ENCODE results near the gene GFOD2.
A peak's percentile ranks its signal among the peaks of the same experiment; 100 is the strongest.

GFOD2 gene

GRCh38 chr16:67658849-67659674 is 60.1 kb downstream of the GFOD2 start:
- Histone ChIP-seq H3K79me2 (ENCODE audit: insufficient read depth, low read depth) (no peaks in the 10 kb centered on the region), H3K9ac (peak overlapping the region; percentile 39; the same call in 1 of the 2 replicates), H3K36me3 (ENCODE audit: insufficient read depth) (no peaks in the 10 kb centered on the region), H2AFZ (ENCODE audit: low read depth) (0 out of 2 replicates have a peak overlapping the region, but pooled peaks have one; percentile 85), H3K27me3 (ENCODE audit: insufficient read depth, low read depth) (no peaks in the 10 kb centered on the region), H3K4me3 (IDR thresholded peaks at IDR 0.05; ENCODE audit: insufficient read depth, low read depth, low read length) (no peak overlapping the region), H4K20me1 (ENCODE audit: insufficient read depth) (no peaks in the 10 kb centered on the region), H3K4me2 (peak overlapping the region; percentile 93), H3K4me1 (ENCODE audit: low read depth, poor library complexity, severe bottlenecking) (peaks cover 7% of the 10 kb centered on the region), H3K27ac (no peak overlapping the region)
- TF ChIP-seq, protein P1, sequence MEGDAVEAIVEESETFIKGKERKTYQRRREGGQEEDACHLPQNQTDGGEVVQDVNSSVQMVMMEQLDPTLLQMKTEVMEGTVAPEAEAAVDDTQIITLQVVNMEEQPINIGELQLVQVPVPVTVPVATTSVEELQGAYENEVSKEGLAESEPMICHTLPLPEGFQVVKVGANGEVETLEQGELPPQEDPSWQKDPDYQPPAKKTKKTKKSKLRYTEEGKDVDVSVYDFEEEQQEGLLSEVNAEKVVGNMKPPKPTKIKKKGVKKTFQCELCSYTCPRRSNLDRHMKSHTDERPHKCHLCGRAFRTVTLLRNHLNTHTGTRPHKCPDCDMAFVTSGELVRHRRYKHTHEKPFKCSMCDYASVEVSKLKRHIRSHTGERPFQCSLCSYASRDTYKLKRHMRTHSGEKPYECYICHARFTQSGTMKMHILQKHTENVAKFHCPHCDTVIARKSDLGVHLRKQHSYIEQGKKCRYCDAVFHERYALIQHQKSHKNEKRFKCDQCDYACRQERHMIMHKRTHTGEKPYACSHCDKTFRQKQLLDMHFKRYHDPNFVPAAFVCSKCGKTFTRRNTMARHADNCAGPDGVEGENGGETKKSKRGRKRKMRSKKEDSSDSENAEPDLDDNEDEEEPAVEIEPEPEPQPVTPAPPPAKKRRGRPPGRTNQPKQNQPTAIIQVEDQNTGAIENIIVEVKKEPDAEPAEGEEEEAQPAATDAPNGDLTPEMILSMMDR (conservative IDR thresholded peaks at IDR 0.05; ENCODE audit: low read depth, low read length): no peak

DNA sequence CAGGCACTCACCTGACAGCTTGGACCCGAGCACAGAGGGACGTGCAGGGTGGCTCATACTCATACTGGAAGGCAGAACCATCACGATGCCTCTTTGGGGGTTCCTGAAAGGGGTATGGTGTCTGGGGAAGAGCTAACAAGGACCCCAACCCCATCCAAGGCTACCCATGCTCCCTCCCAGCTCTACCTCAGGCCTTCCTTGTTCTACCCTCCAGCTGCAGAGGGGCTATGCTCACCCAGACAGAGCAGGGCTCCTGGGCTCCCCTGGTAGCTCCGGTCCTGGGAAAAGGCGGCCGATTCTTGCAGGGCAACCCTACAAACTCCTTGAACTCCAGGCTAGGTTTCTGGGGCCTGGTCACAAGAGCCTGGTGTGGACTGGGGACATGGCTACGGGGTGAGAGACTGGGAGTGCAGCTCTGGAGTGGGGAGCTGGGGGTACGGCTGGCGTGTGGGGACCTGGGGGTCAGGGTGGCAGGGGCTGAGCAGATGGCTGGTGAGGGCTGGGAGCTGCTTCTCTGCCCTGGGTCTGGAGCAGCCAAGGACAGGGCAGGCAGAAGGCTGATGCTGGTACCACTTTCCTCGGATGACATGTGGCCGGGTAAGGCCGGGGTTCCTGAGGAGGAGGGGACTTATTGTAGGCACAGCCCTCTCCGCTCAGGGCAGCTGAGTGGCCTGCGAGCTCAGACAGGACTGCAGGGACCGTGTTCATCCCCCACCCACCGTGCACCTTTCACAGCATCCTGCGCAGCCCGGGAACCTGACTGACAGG is 61.2 kb downstream of the GFOD2 start:
- Histone ChIP-seq H3K36me3 (ENCODE audit: insufficient read depth) (no peaks in the 10 kb centered on the region), H3K9ac (no peak overlapping the region), H3K27ac (no peak overlapping the region), H3K79me2 (ENCODE audit: insufficient read depth, low read depth) (no peaks in the 10 kb centered on the region), H3K4me1 (ENCODE audit: low read depth, poor library complexity, severe bottlenecking) (peaks cover 7% of the 10 kb centered on the region), H3K27me3 (ENCODE audit: insufficient read depth, low read depth) (no peaks in the 10 kb centered on the region), H4K20me1 (ENCODE audit: insufficient read depth) (no peaks in the 10 kb centered on the region), H2AFZ (ENCODE audit: low read depth) (no peak overlapping the region), H3K4me2 (no peak overlapping the region), H3K4me3 (IDR thresholded peaks at IDR 0.05; ENCODE audit: insufficient read depth, low read depth, low read length) (no peak overlapping the region)
- TF ChIP-seq, protein P1 (conservative IDR thresholded peaks at IDR 0.05; ENCODE audit: low read depth, low read length): no peak

DNA sequence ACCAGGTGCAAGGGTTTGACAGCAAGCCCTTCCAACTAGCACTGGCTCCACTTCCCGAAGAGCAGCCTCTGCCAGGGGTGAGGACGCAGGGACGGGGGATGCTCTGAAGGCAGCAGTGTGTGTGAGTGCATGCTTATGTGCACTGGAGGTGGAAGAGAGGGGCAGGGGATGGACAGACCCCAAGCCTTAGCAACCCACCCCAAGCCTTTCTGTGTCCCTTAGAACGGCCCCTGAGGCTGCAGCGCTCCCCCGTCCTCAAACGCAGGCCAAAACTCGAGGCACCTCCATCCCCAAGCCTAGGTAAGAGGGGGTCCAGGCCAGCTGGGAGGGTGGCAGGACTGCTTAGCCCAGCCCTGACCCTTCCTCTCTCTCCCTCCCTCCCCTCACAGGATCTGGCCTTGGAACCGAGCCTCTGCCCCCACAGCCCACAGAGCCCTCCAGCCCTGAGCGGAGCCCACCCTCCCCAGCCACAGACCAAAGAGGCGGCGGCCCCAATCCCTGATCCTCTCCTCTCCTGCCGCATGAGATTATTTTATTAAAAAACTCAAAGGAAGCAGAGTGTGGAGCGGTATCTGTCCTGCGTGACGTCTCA is 62.0 kb downstream of the GFOD2 start:
- H3K4me3 ChIP-seq (IDR thresholded peaks at IDR 0.05; ENCODE audit: insufficient read depth, low read depth, low read length): no peak overlapping the region
- H4K20me1 ChIP-seq (ENCODE audit: insufficient read depth): no peaks in the 10 kb centered on the region
- no peaks in the 10 kb centered on the region for H3K36me3 ChIP-seq (ENCODE audit: insufficient read depth)
- H3K27me3 ChIP-seq (ENCODE audit: insufficient read depth, low read depth): no peaks in the 10 kb centered on the region
- no peaks in the 10 kb centered on the region for H3K79me2 ChIP-seq (ENCODE audit: insufficient read depth, low read depth)
- H3K9ac ChIP-seq: no peak overlapping the region
- H2AFZ ChIP-seq (ENCODE audit: low read depth): no peak overlapping the region
- H3K4me1 ChIP-seq (ENCODE audit: low read depth, poor library complexity, severe bottlenecking): peaks cover 7% of the 10 kb centered on the region
- H3K27ac ChIP-seq: no peak overlapping the region
- no peak overlapping the region for H3K4me2 ChIP-seq
- TF ChIP-seq, protein P1 (conservative IDR thresholded peaks at IDR 0.05; ENCODE audit: low read depth, low read length): no peak

DNA sequence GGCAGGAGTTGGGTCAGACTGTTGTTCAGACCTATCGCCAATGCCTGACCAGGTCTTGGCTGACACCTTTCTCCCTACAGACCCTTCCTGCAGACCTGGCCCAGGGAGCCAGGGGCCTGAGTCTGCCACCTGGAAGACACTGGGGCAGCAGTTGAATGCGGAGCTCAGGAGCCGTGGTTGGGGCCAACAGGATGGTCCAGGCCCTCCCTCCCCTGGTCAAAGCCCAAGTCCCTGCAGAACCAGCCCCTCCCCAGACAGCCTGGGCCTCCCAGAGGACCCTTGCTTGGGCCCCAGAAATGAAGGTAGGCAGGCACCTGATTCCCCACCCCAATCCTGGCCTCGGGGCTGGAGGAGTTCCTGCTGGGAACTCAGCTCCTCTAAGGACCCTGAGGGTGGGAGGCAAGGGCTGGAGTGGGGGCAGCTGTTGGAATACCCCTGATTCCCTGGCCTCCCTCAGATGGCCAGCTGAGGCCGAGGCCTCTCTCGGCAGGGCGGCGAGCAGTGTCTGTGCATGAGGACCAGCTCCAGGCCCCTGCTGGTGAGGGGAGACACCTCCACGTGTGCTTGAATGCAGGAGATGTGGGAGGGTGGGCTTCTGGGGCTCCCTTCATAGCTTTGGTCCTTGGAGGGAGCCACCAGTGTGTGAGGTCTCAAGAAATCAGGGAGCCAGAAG is 62.6 kb downstream of the GFOD2 start:
- Histone ChIP-seq H4K20me1 (ENCODE audit: insufficient read depth) (no peaks in the 10 kb centered on the region), H3K79me2 (ENCODE audit: insufficient read depth, low read depth) (no peaks in the 10 kb centered on the region), H3K36me3 (ENCODE audit: insufficient read depth) (no peaks in the 10 kb centered on the region), H3K4me2 (no peak overlapping the region), H3K27ac (no peak overlapping the region), H3K9ac (no peak overlapping the region), H3K27me3 (ENCODE audit: insufficient read depth, low read depth) (no peaks in the 10 kb centered on the region), H3K4me3 (IDR thresholded peaks at IDR 0.05; ENCODE audit: insufficient read depth, low read depth, low read length) (no peak overlapping the region), H3K4me1 (ENCODE audit: low read depth, poor library complexity, severe bottlenecking) (peaks cover 7% of the 10 kb centered on the region), H2AFZ (ENCODE audit: low read depth) (no peak overlapping the region)
- TF ChIP-seq, protein P1 (conservative IDR thresholded peaks at IDR 0.05; ENCODE audit: low read depth, low read length): no peak

Measured in KMS-11 (cell line).